ENCODE measurements around the gene SOX1. TPM values are rescaled to one million over a fixed set of nuclear protein-coding genes. Genes with fewer than 3 reads are reported as not detected.

The SOX1 gene
- total RNA-seq = not detected

DNA sequence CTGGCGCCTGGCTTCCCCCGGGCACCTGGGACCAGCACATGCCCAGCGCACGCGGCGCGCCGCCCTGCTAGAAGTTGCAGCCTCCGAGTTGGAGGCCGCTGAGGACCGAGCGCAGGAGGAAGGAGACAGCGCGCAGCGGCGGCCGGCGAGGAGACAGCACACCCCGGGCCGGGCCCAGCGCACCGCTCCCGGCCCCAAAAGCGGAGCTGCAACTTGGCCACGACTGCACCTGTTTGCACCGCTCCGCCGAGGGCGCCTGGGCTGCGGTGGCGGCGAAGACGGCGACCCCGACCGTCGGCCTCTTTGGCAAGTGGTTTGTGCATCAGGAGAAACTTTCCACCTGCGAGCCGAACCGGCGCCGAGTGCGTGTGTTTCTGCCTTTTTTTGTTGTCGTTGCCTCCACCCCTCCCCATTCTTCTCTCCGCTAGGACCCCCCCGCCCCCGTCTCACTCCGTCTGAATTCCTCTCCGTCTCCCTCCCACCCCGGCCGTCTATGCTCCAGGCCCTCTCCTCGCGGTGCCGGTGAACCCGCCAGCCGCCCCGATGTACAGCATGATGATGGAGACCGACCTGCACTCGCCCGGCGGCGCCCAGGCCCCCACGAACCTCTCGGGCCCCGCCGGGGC is at the start of gene SOX1:
TSS of gene SOX1 (plus strand) at position 34 of the 626 bp plus-strand sequence. CDS start at position 544, 510 bp downstream.
- DNase-seq (ENCODE audit: low spot score) = no peak

DNA sequence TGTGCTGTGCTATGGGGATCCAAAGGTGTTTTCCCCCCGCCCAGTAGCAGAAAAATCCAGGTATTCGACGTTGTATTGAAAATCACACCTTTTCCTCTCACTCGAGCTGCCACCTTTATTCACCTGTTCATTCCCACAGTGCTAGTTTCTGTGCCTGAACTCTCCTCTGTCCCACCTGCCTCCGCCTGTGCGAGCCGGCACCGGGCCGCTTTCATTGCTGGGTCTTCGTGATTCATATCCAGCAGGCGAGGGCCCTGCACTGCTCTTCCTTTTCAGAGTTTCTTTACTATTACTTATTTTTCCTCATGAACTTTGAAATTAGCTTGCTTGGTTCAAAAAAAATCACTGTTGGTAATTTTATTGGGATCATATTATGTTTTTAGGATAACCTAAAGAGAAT is 42.4 kb upstream of the SOX1 start:
- DNase-seq (ENCODE audit: low spot score) = no peak

DNA sequence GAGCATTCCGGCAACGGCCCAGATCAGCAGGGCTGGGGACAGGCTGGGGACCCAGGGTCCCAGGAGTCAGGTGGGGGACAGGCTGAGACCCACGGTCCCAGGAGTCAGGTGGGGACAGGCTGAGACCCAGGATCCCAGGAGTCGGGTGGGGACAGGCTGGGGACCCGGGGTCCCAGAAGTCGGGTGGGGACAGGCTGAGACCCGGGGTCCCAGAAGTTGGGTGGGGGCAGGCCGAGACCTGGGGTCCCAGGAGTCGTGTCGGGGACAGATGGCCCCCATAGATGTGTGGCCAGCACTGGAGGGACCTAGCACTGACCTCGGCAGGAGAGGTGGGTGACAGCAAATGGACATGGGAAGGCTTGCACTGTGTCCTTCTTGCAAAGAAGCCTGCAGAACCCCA is 39.7 kb upstream of the SOX1 start:
- no peak for DNase-seq (ENCODE audit: low spot score)

DNA sequence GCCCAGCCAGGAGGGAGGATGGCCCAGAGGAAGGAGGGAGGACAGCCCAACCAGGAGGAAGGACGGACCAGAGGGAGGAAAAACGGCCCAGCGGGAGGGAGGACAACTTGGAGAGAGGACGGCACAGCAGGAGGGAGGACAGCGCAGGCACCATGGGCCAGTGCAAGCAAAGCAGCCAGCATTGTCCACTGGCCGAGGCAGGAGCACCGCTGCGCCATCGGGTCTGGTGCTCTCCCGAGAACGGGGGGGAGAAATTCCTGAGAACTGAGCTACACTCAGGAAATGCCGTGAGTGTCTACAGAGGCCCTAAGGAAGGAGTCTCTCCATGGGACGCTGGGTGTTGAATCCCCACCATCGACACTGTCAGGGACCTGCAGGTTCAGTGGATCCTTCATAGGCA is 38.5 kb upstream of the SOX1 start:
- no peak for DNase-seq (ENCODE audit: low spot score)

DNA sequence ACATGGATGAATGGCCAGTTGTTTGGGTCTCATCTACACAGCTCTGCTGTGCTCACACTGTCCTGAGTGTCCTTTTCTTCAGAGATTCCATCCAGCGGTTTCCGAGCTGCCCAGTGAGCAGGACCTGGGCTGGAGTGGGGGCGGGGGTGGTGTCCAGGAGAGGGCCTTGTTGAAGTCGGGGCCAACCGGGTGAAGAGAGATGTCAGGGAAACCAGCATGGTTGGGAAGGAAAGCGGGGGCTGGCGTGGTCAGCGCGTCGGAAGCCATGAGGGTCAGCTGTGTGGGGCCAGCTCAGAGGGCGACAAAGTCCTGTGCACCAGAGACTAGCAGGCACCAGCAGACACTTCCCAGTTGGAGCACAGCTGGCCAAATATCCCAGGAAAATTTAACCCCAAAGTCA is 37.8 kb upstream of the SOX1 start:
- no peak for DNase-seq (ENCODE audit: low spot score)

DNA sequence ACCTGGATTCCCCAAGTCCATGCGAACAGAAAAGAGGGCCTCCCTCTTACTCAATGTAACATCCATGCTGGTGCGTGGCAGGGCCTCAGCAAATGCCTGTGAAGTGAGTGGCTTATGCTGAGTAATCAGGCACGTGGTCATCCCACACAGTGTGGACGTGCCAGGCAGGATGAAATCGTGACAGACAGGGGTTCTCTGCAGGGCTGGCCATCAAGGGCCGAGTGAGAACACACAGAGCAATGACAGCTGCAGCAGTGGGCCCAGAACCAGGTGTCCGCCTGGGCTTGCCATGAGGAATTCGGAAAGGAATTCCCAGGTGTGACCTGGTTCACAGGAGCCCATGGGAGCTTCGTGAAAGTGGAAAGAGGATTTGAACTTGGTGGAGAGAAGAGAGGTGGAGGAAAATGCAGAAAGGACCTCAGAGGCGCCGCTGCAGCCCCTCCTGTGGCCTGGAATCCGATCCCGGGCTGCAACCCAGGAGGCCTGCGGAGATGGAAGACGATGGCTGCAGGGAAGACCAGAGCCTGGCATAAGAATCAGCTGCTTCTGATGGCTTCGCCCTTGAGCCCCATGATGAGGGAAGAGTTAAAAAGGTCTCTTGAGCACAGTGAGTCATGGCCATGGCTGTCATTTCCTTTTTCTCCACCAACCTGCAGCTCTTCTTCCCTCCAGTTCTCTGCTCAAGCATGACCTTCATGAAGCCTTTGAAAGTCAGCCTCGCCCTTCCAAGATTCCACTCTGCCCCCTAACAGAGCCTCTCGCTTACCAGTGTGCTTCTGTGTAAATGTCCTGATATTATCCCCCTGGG is 34.6 kb upstream of the SOX1 start:
- DNase-seq (ENCODE audit: low spot score) = no peak

DNA sequence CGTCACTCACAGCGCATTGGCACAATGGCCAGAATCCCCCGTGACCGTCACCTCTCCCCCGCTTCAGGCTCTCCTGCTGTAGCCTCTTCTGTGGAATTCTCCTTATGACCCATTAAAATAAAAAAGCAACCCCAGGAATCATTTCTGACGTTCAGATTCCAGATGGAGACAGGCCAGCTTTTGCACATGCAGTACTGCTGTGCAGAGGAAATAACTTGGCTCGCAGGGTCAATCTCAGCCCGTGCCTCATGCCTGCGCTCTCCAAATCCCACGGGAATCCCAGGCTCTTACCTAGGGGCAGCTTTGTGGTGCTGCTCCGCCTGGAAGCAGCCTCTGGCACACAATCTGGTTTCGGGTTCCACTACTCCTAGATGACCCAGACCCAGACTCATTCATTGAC is 32.7 kb upstream of the SOX1 start:
- no peak for DNase-seq (ENCODE audit: low spot score)

DNA sequence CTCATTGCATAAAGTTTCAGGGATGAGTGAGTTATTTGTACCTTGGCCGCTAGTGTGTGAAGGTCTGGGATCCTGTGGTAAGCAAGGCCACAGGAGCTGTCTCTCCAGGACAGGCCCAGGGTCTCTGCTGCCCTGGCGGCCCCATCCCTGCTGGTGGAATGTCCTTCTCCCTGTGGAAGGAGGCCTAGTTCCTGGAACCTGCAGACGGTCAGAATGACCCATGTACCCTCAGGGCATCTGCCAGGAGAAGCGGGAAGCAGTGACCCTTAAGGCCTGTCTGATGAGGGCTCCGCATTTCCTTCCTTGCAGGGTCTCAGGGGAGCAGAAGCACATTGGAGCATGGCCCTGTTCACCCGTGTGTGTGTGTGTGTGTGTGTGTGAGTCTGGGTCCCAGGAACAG is 32.1 kb upstream of the SOX1 start:
- no peak for DNase-seq (ENCODE audit: low spot score)

DNA sequence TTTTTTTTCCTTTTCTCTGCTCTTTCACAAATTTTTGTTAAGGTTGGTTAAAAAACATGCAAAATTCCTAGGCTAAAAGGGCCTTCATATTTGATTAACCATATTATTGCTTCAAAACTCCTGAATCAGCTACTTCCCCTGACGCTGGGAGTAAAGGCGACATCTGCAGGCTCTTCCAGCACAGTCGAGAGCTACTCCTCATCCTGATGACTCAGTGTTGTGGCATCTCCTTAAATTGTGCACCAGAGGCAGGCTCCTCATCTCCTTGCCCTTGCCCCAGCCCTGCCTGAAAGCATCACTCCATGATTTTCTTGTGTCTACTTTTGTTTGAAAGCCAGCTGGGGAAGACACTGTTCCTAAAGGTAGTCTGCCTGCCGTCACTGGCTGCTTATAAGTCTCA is 24.5 kb upstream of the SOX1 start:
- DNase-seq (ENCODE audit: low spot score) = no peak

DNA sequence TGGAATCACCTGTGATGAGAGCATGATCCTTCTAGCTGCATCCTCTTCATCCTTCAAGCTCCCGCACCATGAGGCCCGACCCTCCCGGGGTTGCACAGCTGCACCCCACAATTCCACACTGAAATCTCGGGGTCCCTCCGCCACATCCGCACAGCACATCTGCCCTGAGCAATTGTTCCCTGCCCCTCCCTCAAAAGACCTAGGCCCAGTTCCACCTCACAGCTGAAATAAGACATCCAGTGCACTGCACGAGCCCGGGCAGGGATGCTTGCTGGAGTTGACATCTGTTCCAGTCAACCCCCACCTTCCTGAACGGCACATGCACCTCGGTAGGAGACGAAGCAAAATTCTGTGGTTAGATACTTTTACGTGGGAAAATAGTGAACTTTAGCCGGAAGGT is 14.7 kb upstream of the SOX1 start:
- DNase-seq (ENCODE audit: low spot score) = no peak

DNA sequence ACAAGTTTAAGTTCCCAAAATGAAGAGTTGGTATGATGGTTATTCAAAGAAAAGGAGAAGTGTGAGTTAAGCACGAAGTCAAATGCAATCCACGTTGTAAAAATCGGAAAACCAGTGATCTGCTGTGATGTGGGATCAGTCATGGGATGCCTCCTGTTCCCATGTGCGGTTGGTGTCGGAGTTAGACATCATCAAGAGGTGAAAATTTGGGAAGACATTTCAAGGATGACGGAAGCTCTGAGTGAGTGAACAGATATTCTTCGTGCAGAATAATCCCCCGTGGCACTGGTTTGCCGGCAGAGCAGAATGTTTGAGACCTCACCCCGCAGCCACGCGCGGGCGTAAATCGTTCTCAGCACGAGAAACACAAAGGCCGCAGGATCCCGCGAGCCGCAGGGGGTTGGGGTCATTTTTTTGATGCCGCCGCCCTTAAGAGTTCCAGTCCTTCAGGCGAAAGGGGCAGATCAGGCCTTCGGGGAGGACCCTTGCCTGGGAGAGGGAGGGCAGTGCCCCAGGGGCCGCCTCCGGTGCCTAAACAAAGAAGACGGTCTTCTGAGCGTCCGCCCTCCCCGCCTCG is 13.7 kb upstream of the SOX1 start:
- DNase-seq (ENCODE audit: low spot score) = no peak

DNA sequence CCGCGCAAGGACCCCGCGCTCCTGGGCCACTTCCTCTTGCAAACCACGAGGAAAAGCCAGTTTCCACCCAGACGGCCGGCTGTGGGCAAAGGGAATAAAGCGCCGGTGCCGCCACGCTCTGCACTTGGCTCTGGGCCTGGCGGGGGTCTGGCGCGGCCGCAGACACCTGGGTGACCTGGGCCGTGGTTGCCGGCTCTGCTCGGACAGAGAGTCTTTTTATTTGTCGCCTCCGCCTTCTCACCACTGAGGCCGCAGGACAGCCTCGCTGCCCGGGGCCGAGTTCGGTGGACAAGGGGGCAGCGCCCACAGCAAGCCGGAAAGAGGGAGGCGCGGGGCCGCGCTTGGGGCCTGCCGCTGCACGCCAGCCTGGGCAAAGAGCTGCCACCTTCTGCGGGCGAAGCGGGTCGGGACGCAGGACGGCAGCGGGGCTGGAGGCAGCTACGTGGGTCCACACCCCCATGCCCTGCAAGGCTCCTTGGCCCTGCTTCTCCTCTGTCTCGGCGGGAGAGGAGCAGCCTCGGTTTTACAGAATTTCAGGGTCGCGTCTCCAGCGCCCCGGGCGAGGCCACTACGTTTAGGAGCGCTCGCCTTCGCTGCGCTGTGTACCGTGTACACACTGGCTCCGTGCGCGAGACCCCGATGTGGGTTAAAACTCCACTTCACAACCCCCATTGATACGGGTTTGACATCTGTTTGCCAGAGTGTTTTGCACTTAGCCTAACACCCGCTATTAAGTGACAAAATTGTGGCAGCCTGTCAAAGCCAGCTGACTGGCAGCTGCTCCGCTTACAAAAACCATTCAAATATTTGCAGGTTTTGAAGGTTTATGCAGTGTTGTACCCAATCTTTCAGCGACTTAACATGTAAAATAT is 13.0 kb upstream of the SOX1 start:
- no peak for DNase-seq (ENCODE audit: low spot score)

DNA sequence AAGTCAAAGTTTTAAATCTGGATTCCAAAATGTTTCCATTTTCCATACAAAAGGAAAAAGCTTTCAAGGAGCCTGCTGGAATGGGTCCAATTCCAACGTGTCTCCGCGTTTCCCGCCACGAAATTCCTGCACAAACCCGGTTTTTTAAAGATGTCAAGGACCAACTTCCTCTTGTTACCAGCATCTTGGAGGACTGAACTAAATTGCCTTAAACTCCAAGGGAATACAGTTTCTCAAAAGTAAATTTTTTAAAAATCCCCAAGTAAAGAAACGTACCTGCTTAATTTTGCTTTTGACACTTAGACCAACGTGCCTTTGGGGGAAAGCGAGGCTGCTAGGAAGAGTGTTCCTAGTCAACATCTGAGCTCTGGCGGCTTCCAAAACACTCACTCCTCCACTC is 12.3 kb upstream of the SOX1 start:
- no peak for DNase-seq (ENCODE audit: low spot score)

DNA sequence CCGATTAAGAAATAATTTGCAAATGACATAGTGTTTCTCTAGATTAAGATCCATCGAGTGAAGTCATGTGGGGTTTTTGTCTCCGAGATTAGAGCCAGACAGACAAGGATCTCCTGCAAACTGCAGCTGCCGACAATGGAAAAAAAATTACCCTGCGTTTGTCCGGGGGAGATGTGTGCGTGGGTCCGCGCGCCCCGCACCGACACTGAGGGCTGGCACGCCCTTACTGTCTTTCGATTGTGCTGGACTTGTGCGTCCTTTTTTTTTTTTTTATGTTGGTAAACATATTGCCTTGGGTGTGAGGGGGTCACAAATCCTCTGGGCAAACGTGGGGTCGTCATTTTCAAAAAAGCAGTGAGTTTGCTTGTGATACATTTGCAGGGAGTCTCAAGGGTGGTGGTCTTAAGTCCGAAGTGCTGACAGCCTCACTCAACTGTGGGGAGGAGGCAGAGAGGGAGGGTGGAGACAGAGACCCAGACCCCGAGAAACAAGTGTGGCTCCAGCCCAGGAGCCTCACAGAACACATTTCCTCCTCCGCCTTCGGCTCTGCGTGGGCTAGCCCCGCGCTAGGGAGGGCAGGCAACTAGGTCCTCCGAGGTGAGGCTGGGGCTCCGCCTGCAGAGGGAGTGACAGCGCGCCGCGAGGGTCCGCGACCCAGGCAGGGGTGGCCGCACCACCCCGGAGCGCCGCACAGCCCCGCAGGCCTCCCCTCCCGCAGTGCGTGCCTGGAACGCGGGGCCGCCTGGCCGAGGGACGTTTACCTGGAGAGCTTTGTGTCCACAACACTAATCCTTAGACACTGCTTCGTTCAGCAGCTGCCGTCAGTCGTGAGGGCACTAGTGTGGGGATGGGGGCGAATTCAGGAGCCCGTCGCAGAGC is 11.7 kb upstream of the SOX1 start:
- no peak for DNase-seq (ENCODE audit: low spot score)

DNA sequence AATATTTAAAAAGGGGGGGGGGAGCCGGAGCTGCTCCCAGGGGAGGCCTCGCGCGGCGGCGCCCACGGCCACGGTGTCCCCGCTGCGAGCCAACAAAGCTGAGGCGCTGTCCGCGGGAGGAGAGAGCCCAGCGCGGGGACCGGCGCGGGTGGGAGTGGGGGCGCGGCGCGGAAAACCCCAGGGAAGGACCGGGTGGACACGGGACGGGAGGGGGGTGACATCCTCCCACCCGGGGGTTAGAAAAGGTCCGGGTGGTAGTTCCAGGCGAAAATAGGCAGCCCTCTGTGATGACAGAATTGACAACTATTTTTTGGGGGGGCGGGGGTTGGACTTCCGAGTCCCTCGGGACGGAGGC is 11.1 kb upstream of the SOX1 start:
- DNase-seq (ENCODE audit: low spot score) = no peak

DNA sequence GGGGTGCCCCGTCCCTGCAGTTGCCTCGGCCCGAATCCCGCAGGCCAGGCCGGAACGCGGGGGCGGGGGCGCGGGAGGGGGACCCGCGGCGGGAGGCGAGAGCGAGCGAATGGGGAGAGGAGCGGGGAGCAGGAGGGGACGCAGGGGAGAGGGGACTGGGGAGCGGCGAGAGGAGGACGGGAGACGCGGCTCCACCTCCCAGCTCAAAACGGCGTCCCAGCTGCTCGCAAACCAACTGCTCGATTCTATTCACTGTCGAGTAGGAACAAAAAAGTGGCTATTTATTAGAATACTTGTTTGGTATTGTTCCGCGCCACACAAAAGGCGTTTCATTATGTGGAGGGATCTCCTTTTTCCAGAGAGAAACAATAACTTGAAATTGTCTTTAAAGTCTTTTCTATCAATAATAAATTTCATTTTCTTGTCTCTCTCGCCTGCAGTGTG is 10.6 kb upstream of the SOX1 start:
- no peak for DNase-seq (ENCODE audit: low spot score)

DNA sequence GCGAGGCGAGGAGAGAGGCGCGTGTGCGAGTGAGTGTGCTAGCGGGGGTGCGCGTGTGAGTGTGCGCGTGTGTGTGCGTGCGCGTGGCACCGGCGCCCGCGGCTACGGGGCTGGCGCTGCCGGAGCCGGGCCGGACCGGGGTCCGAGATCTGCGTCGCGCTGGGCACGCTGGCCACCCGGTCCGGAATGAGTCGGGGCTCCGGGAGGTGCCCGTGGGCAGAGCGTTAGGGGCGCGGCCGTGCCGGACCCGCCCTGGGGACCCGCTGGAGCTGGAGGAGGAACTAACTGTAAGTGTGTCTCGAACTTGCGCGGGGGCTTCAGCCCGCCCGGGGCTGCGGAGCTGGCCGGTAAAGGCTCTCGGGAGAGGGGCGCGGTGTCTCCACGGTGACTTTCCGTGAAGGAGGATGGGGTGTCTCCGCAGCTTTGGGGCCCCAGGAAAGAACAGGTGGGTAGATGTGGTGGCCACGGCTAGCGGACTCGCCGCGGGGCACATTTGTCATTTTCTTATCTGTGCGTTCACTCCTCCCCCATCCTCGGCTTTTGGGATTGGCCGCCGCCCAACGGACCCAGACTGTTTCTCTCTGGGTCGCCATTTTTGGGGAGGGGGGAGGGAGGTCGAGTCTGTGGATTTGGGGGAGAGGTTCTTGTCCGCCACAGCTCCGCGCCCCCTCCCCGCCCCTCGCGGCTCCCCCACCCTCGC is 10.1 kb upstream of the SOX1 start:
- DNase-seq (ENCODE audit: low spot score) = no peak

DNA sequence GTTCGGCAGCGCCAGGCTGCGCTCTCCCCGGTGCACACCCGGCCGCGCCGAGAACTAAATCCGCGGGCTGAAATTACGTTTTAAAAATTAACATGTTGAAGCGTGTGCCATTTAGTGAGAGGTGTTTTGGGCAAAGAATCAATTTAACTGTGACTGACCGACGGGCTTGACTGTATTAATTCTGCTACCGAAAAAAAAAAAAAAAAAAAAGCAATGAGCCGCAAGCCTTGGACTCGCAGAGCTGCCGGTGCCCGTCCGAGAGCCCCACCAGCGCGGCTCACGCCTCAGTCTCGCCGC is 9.6 kb upstream of the SOX1 start:
- no peak for DNase-seq (ENCODE audit: low spot score)

DNA sequence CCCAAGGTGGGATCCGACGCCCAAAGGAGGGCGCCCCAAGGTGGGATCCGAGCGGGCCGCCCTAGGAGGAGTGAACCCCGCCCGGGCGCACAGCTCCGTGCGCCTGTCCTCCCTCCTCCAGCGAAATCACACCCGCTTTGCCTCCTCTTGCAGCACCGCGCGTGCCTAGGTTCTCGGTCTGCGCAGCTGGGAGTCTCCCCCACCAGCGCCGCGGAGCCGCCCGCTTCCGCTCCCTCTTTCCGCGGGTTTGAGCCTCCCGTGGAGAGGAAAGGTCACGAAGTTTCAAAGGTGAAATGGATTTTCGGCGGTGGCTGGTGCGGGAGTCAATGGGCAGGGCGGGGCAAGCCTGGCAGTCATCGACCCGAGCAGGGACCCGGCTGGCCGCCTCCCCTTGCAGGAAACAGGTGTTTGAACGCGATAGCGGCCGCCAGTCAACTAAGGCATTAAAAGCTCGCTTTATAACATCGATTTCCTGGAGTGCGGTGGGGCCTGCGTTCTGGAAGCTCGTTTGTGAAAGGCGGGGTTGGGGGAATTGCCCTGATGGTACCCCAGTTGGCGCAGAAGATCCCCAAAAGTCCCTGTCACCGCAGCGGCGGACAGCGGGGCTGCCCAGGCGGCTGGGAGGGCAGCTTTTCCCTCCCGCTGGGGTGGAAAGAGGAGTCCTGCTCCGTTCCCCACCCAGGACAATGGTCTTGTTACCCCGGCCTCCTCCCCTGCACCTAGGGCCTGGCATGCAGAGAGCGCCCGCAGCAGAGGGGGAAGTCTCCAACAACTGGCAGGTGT is 9.0 kb upstream of the SOX1 start:
- DNase-seq (ENCODE audit: low spot score) = no peak

DNA sequence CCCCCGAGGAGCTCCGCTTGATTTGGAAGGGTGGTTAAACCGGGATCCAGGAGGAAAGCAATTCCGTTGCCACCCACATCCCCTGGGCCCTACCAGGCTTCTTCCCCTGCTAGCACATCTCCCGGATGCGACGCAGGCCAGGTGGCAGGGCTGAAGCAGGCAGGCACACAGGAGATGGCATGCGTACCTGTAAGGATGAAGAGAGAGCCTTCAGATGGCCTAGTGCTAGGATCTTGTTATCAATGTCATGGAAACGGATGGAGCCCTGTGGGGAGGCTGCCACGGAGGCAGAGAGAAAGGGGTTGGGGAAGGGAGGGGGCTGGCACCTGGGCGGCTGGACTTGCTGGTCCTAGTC is 8.5 kb upstream of the SOX1 start:
- DNase-seq (ENCODE audit: low spot score) = no peak

Data from mucosa of gallbladder (tissue), 1 donor.